Prostate gland (tissue), 2 donors: ENCODE measurements around the gene TP63. TPM values are rescaled to one million over a fixed set of nuclear protein-coding genes. Genes with fewer than 3 reads are reported as not detected.

Experiments used
- DNase-seq: peaks from one replicate; pipeline ENCODE4 v3.0.0-alpha.2; 2019; ENCODE audit warnings: low spot score
- H3K27ac ChIP-seq, 2 donors: fragments of 200-600 bp; sonication (generic); 2 replicates each; pipeline ENCODE4 v1.5.1; 2017 to 2019
- H3K27me3 ChIP-seq: fragments of 200-600 bp; sonication (generic); replicated peaks from 2 replicates; pipeline ENCODE4 v1.5.1; 2019; ENCODE audit not compliant: insufficient read depth
- H3K36me3 ChIP-seq, 2 donors: fragments of 200-600 bp; sonication (generic); 1 replicate in 1 of 2; 2 replicates in 1 of 2; pipeline versions ENCODE4 v1.5.1 to v1.8.1; 2017 to 2019
- H3K4me1 ChIP-seq: fragments of 200-600 bp; sonication (generic); replicated peaks from 2 replicates; pipeline ENCODE4 v1.5.1; 2019
- H3K4me3 ChIP-seq, 2 donors: fragments of 200-600 bp; sonication (generic); 2 replicates each; pipeline ENCODE4 v1.5.1; 2017 to 2019
- H3K9me3 ChIP-seq: fragments of 200-600 bp; sonication (generic); 2 replicates; pipeline ENCODE4 v1.5.1; 2017
- CTCF ChIP-seq, 4 experiments: fragments of 200-600 bp in 2 of 4; fragments of 450-650 bp in 2 of 4; sonication (generic) in 2 of 4; IDR thresholded peaks; 1 replicate in 3 of 4; 2 replicates in 1 of 4; pipeline ENCODE4 v1.5.1; 2016 to 2019; ENCODE audit warnings: antibody characterized with exemption in 4 of 4, mild to moderate bottlenecking in 2 of 4, moderate library complexity in 2 of 4
- POLR2A ChIP-seq: fragments of 450-650 bp; IDR thresholded peaks from one replicate; pipeline ENCODE4 v1.6.1; 2016; ENCODE audit warnings: antibody characterized with exemption, mild to moderate bottlenecking
- POLR2AphosphoS5 ChIP-seq: sonication (generic); formaldehyde crosslinking; IDR thresholded peaks from one replicate; pipeline ENCODE4 v1.6.1; 2017; ENCODE audit warnings: antibody characterized with exemption
- WGBS: methylation state at CpG from one replicate; pipeline ENCODE4 v1.1.5; 2018; 5-methylcytosine and 5-hydroxymethylcytosine counted together
- intact Hi-C: fragments of 100-400 bp; cut with DNase I; formaldehyde crosslinking; loops from one replicate; pipeline ENCODE4 v1.14.2; 2022
- total RNA-seq, 2 donors: library from RNA; depleted of rRNA; stranded (reverse); fragments of >200 nt; gene quantifications; one replicate each; pipeline ENCODE4 v1.1.0, GENCODE V29; 2016

The TP63 gene
- total RNA-seq, 2 donors from 2014 or later, result 39.9 to 67.5 TPM

DNA sequence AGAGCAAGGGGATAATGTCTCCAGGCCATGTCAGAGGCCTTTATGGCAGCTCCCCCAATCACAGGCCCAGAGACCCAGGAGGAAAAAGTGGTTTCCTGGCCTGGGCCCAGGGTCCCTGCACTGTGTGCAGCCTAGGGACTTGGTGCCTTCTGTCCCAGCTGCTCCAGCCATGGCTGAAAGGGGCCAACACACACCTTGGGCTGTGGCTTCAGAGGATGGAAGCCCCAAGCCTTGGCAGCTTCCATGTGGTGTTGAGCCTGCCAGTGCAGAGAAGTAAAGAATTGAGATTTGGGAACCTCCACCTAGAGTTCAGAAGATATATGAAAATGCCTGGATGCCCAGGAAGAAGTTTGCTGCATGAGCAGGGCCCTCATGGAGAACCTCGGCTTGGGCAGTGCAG, 18.1 kb upstream of the TP63 start:
- WGBS, result 100% methylated on average over 1 of the region's 1 CpG
- intact Hi-C loops, result no loop called here

DNA sequence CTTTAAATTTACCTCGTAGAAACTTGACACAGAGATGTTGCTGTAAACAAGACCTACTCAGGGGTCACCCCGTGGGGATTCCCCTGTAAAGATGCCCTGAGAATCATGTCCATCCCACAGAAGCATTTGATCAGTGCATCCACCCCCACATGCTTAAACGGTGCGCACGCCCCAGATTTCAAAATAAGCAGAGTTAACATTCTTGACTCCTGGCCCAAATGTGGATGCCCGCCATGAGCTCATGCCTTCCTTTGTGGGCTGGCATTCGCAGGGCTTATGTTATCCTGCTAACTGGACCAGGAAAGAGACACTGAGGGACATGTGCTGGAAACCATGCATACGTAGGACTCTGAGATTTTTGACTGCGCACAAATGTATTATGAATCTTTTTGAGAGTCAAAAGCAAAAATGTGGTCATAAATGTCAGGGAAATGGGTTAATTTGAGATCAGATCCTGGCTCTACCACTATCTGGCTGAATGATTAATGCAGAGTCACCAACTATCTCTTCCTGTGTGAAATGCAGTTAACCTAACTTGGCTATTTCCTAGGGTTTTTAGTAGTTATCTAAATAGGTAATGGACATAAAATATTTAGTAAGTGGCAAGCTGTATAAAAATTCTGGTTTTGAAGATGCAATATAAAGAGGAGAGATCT, 9.1 kb upstream of the TP63 start:
- H3K27ac ChIP-seq, result no peak overlapping the region
- TF ChIP-seq POLR2AphosphoS5 (no peak), POLR2A (no peak), CTCF (IDR thresholded peaks at IDR 0.05) (no peak)
- WGBS, result 90% methylated on average over 9 of the region's 9 CpGs
- H3K36me3 ChIP-seq, result no peaks in the 10 kb centered on the region
- no peak overlapping the region for H3K4me3 ChIP-seq
- no peak for DNase-seq
- intact Hi-C loops, result no loop called here
- H3K9me3 ChIP-seq, result no peaks in the 10 kb centered on the region
- H3K27me3 ChIP-seq, result no peaks in the 10 kb centered on the region
- no peaks in the 10 kb centered on the region for H3K4me1 ChIP-seq

More for the DNA sequence above, 18.1 kb upstream of the TP63 start:
- no peak for TF ChIP-seq POLR2AphosphoS5
- no peak for TF ChIP-seq POLR2A
- TF ChIP-seq CTCF (IDR thresholded peaks at IDR 0.05), result no peak
- no peaks in the 10 kb centered on the region for H3K4me1 ChIP-seq
- H3K27ac ChIP-seq, result no peak overlapping the region
- H3K9me3 ChIP-seq, result no peaks in the 10 kb centered on the region
- H3K36me3 ChIP-seq, result no peaks in the 10 kb centered on the region
- H3K27me3 ChIP-seq, result no peaks in the 10 kb centered on the region
- DNase-seq, result no peak
- no peak overlapping the region for H3K4me3 ChIP-seq

GRCh38 chr3:189622629-189623028, 8.6 kb upstream of the TP63 start:
- Histone ChIP-seq H3K36me3 (no peaks in the 10 kb centered on the region), H3K4me1 (no peaks in the 10 kb centered on the region), H3K27me3 (no peaks in the 10 kb centered on the region), H3K9me3 (no peaks in the 10 kb centered on the region), H3K27ac (no peak overlapping the region), H3K4me3 (no peak overlapping the region)
- TF ChIP-seq CTCF (IDR thresholded peaks at IDR 0.05) (no peak), POLR2AphosphoS5 (no peak), POLR2A (no peak)
- 79% methylated on average over 7 of the region's 7 CpGs for WGBS
- no peak for DNase-seq
- intact Hi-C loops, result no loop called here

GRCh38 chr3:189624130-189624529, 7.1 kb upstream of the TP63 start:
- intact Hi-C loops, result no loop called here
- no peak overlapping the region for H3K4me3 ChIP-seq
- no peaks in the 10 kb centered on the region for H3K27me3 ChIP-seq
- no peaks in the 10 kb centered on the region for H3K9me3 ChIP-seq
- DNase-seq, result no peak
- H3K4me1 ChIP-seq, result no peaks in the 10 kb centered on the region
- TF ChIP-seq CTCF (IDR thresholded peaks at IDR 0.05) (no peak), POLR2A (no peak), POLR2AphosphoS5 (no peak)
- WGBS, result 89% methylated on average over 1 of the region's 1 CpG
- H3K27ac ChIP-seq, result no peak overlapping the region
- no peaks in the 10 kb centered on the region for H3K36me3 ChIP-seq

- Histone ChIP-seq H3K4me1 (no peaks in the 10 kb centered on the region), H3K4me3 (no peak overlapping the region), H3K9me3 (no peaks in the 10 kb centered on the region), H3K36me3 (no peaks in the 10 kb centered on the region), H3K27ac (no peak overlapping the region), H3K27me3 (no peaks in the 10 kb centered on the region)
- intact Hi-C loops, result no loop called here
- no peak for TF ChIP-seq POLR2A
- no peak for TF ChIP-seq CTCF (IDR thresholded peaks at IDR 0.05)
- no peak for TF ChIP-seq POLR2AphosphoS5
- no peak for DNase-seq
- 86% methylated on average over 3 of the region's 3 CpGs for WGBS
Measured at GRCh38 chr3:189625071-189625470, 6.1 kb upstream of the TP63 start.
